ENCODE measurements around the gene PSORS1C1. TPM values are rescaled to one million over a fixed set of nuclear protein-coding genes. Genes with fewer than 3 reads are reported as not detected.
A peak's percentile ranks its signal among the peaks of the same experiment; 100 is the strongest.
"Not testable (repeated sequence)": the region's sequence is repeated elsewhere in the genome, so short reads cannot be mapped to it uniquely, and the experiment has no call there.

The PSORS1C1 gene
- 10.5 TPM for total RNA-seq
- long read RNA-seq, partial matches to known transcripts: 0 of 5 reads
- long read RNA-seq, other reads (novel, unspliced or antisense): 4 of 5 reads

- H3K27me3 ChIP-seq (ENCODE audit: low read depth): no peaks in the 10 kb centered on the region
- H3K36me3 ChIP-seq: no peaks in the 10 kb centered on the region
- DNase-seq (peak; percentile 81), ATAC-seq (peak; percentile 94 to 96)
- no peaks in the 10 kb centered on the region for H3K9me3 ChIP-seq
- H3K27ac ChIP-seq: peak within 1 kb of the TSS; percentile 58
- peaks cover 20% of the 10 kb centered on the region for H3K4me1 ChIP-seq
- intact Hi-C loops (cut with DNase I): no loop called here
- peak within 1 kb of the TSS; percentile 31 for H3K4me3 ChIP-seq
- TF ChIP-seq CTCF (IDR thresholded peaks at IDR 0.05): no peak
Observed at GRCh38 chr6:31114541-31114878, at the start of gene PSORS1C1. Gene PSORS1C1, plus strand, starts transcription at chr6:31114800. Its CDS starts 14,833 bp downstream, at chr6:31129633.

- H3K4me3 ChIP-seq: no peak overlapping the region
- H3K27ac ChIP-seq: peak overlapping the region; percentile 29
- no peaks in the 10 kb centered on the region for H3K36me3 ChIP-seq
- DNase-seq (no peak), ATAC-seq (peak; percentile 32 to 51)
- no peaks in the 10 kb centered on the region for H3K27me3 ChIP-seq (ENCODE audit: low read depth)
- no peak for TF ChIP-seq CTCF (IDR thresholded peaks at IDR 0.05)
- intact Hi-C loops (cut with DNase I): no loop called here
- no peaks in the 10 kb centered on the region for H3K9me3 ChIP-seq
- H3K4me1 ChIP-seq: no peaks in the 10 kb centered on the region
Observed at GRCh38 chr6:31065556-31065955, 49.0 kb upstream of the PSORS1C1 start.

- ATAC-seq; H3K9me3 ChIP-seq; H3K27me3 ChIP-seq (ENCODE audit: low read depth); H3K4me1 ChIP-seq; DNase-seq; intact Hi-C loops (cut with DNase I); H3K27ac ChIP-seq; H3K36me3 ChIP-seq; H3K4me3 ChIP-seq: not testable (repeated sequence)
Observed at GRCh38 chr6:31067028-31067427, 47.6 kb upstream of the PSORS1C1 start.

- ATAC-seq; H3K4me1 ChIP-seq; H3K27me3 ChIP-seq (ENCODE audit: low read depth); H3K36me3 ChIP-seq; intact Hi-C loops (cut with DNase I); H3K9me3 ChIP-seq; H3K4me3 ChIP-seq; H3K27ac ChIP-seq; DNase-seq: not testable (repeated sequence)
Observed at GRCh38 chr6:31067891-31068668, 46.5 kb upstream of the PSORS1C1 start.

GRCh38 chr6:31068669-31069340 lies 45.8 kb upstream of the PSORS1C1 start:
- H3K9me3 ChIP-seq: no peaks in the 10 kb centered on the region
- H3K27me3 ChIP-seq (ENCODE audit: low read depth): no peaks in the 10 kb centered on the region
- no peak overlapping the region for H3K27ac ChIP-seq
- DNase-seq (peak; percentile 83), ATAC-seq (peak; percentile 89 to 92)
- peaks cover 9% of the 10 kb centered on the region for H3K4me1 ChIP-seq
- H3K36me3 ChIP-seq: no peaks in the 10 kb centered on the region
- H3K4me3 ChIP-seq: no peak overlapping the region
- peak; percentile 96 for TF ChIP-seq CTCF (IDR thresholded peaks at IDR 0.05)
- intact Hi-C loops (cut with DNase I): no loop called here

GRCh38 chr6:31070711-31071197 lies 43.8 kb upstream of the PSORS1C1 start:
- Histone ChIP-seq H3K9me3 (no peaks in the 10 kb centered on the region), H3K4me1 (peaks cover 9% of the 10 kb centered on the region), H3K36me3 (no peaks in the 10 kb centered on the region), H3K27ac (no peak overlapping the region), H3K27me3 (ENCODE audit: low read depth) (no peaks in the 10 kb centered on the region), H3K4me3 (no peak overlapping the region)
- DNase-seq (no peak), ATAC-seq (peak; percentile 82 to 86)
- intact Hi-C loops (cut with DNase I): loop anchor here (10.0 kb wide), 1 partner anchor 156 kb away; the partner anchor contains the start of gene VARS2
- peak; percentile 34 for TF ChIP-seq CTCF (IDR thresholded peaks at IDR 0.05)
